SK-N-MC (cell line): ENCODE data around the gene CD3G.

Experiments used
- EZH2 ChIP-seq: fragments of 200-600 bp; sonication (generic); IDR thresholded peaks from one replicate; pipeline ENCODE4 v1.6.1; 2017; ENCODE audit warnings: antibody characterized with exemption
- FOXP2 ChIP-seq: optimal IDR thresholded peaks from 2 replicates; pipeline ENCODE3; 2011; ENCODE audit warnings: mild to moderate bottlenecking, moderate library complexity; ENCODE audit not compliant: insufficient read depth; ENCODE audit errors: extremely low read length, control extremely low read depth
- POLR2AphosphoS5 ChIP-seq: IDR thresholded peaks from 2 replicates; pipeline ENCODE4 v1.6.1; 2012; ENCODE audit warnings: mild to moderate bottlenecking, low read depth, low read length, borderline replicate concordance

GRCh38 chr11:118364956-118365615 is 20.9 kb downstream of the CD3G start:
- no peak for TF ChIP-seq POLR2AphosphoS5
- TF ChIP-seq EZH2 = no peak
- TF ChIP-seq FOXP2 = no peak
